GM18907 (cell line): ENCODE measurements around the gene EHHADH.

Source experiments
- ATAC-seq: cut with Tn5 transposase; IDR thresholded peaks from one replicate; pipeline ENCODE4 v1.9.1; 2021; ENCODE audit warnings: mild to moderate bottlenecking, moderate library complexity; ENCODE audit not compliant: unreplicated experiment

EHHADH gene

GRCh38 chr3:185253645-185254410 is at the start of gene EHHADH:
Gene EHHADH (minus strand): TSS chr3:185254049. CDS start chr3:185254022, 27 bp downstream.
- peak; percentile 83 for ATAC-seq

- ATAC-seq, result peak; percentile 88
These were observed 46.1 kb upstream of the EHHADH start for GRCh38 chr3:185299918-185300426.

- ATAC-seq, result no peak
These were observed 44.0 kb upstream of the EHHADH start for GRCh38 chr3:185297867-185298266.

GRCh38 chr3:185292238-185292637 is 38.4 kb upstream of the EHHADH start:
- no peak for ATAC-seq

- no peak for ATAC-seq
These were observed 36.4 kb upstream of the EHHADH start for GRCh38 chr3:185290266-185290665.

GRCh38 chr3:185283374-185283935 is 29.6 kb upstream of the EHHADH start:
- no peak for ATAC-seq

GRCh38 chr3:185282696-185283373 is 29.0 kb upstream of the EHHADH start:
- ATAC-seq, result peak; percentile 98

GRCh38 chr3:185280572-185281365 is 26.9 kb upstream of the EHHADH start:
- no peak for ATAC-seq

GRCh38 chr3:185279587-185280138 is 25.8 kb upstream of the EHHADH start:
- ATAC-seq, result no peak

GRCh38 chr3:185276415-185276814 is 22.6 kb upstream of the EHHADH start:
- no peak for ATAC-seq

- ATAC-seq, result no peak
These were observed 18.2 kb upstream of the EHHADH start for GRCh38 chr3:185272033-185272432.

- no peak for ATAC-seq
These were observed 17.1 kb upstream of the EHHADH start for GRCh38 chr3:185270956-185271332.

GRCh38 chr3:185270262-185270955 is 16.6 kb upstream of the EHHADH start:
- no peak for ATAC-seq

GRCh38 chr3:185268194-185268962 is 14.5 kb upstream of the EHHADH start:
- no peak for ATAC-seq

GRCh38 chr3:185267193-185267592 is 13.3 kb upstream of the EHHADH start:
- no peak for ATAC-seq

GRCh38 chr3:185264849-185265553 is 11.2 kb upstream of the EHHADH start:
- no peak for ATAC-seq

- no peak for ATAC-seq
These were observed 9.6 kb upstream of the EHHADH start for GRCh38 chr3:185263423-185263822.

GRCh38 chr3:185257334-185257733 is 3.5 kb upstream of the EHHADH start:
- no peak for ATAC-seq

GRCh38 chr3:185254799-185255198 is 950 bp upstream of the EHHADH start:
- ATAC-seq, result no peak
